GM12878 (cell line): ENCODE data around the gene FHOD3. TPM values are rescaled to one million over a fixed set of nuclear protein-coding genes. Genes with fewer than 3 reads are reported as not detected.

ENCODE experiments used
- ATAC-seq: fragments of 200-7000 bp; cut with Tn5 transposase; 3 replicates; pipeline ENCODE4 v1.9.1; 2020; ENCODE audit warnings: mild to moderate bottlenecking, moderate library complexity
- BruUV-seq: library from RNA; stranded (reverse); fragments of 400-500 nt; replicated peaks from 2 replicates; lab custom pipeline; 2021; lab: Mats Ljungman, UMichigan
- CTCF ChIA-PET: fragments of 300-600 bp; sonication (Branson Sonifier 250); formaldehyde crosslinking; extraction: SDS; loops from one replicate; lab custom pipeline; 2021; ENCODE audit warnings: inconsistent platforms; lab: Yijun Ruan, JAX
- POLR2A ChIA-PET: fragments of 350-600 bp; formaldehyde crosslinking; extraction: SDS; loops from one replicate; lab custom pipeline; 2021; ENCODE audit warnings: inconsistent platforms; lab: Charles Lee
- RAD21 ChIA-PET: fragments of 300-600 bp; sonication (Branson Sonifier 250); formaldehyde crosslinking; loops from one replicate; lab custom pipeline; 2023; ENCODE audit warnings: antibody characterized with exemption; ENCODE audit not compliant: unreplicated experiment; lab: Charles Lee
- SMC1A ChIA-PET: fragments of 300-600 bp; sonication (Branson Sonifier 250); formaldehyde crosslinking; loops from one replicate; lab custom pipeline; 2023; ENCODE audit not compliant: unreplicated experiment, uncharacterized antibody; lab: Charles Lee
- DNase-seq: peaks from one replicate; pipeline ENCODE4 v3.0.0-alpha.2; 2011; ENCODE audit warnings: low read depth, low spot score
- FAIRE-seq: peaks from 3 replicates; lab custom pipeline; 2011; peaks lifted over from hg19 to GRCh38; lab: Jason Lieb, UNC
- H2AFZ ChIP-seq: 2 replicates; pipeline ENCODE4 v1.6.0; 2011; ENCODE audit warnings: low read depth, low read length, control low read depth; ENCODE audit not compliant: control insufficient read depth
- H3K27ac ChIP-seq: 2 replicates; pipeline ENCODE4 v1.5.1; 2011; ENCODE audit warnings: control low read depth; ENCODE audit not compliant: control insufficient read depth, insufficient read depth
- H3K27me3 ChIP-seq, 2 experiments: replicated peaks in 1 of 2; 2 replicates each; pipeline versions ENCODE4 v1.6.0 to v1.6.1; 2011; ENCODE audit warnings: low read length in 1 of 2; ENCODE audit not compliant: control insufficient read depth in 2 of 2, insufficient read depth in 2 of 2
- H3K36me3 ChIP-seq, 2 experiments: 2 replicates each; pipeline ENCODE4 v1.5.1; 2011; ENCODE audit warnings: low read length in 1 of 2; ENCODE audit not compliant: control insufficient read depth in 2 of 2, insufficient read depth in 2 of 2
- H3K4me1 ChIP-seq: 2 replicates; pipeline ENCODE4 v1.6.1; 2011; ENCODE audit warnings: mild to moderate bottlenecking, low read length, moderate library complexity, mixed read lengths; ENCODE audit not compliant: control insufficient read depth, insufficient read depth
- H3K4me2 ChIP-seq: 2 replicates; pipeline ENCODE4 v1.6.0; 2011; ENCODE audit warnings: control low read depth; ENCODE audit not compliant: control insufficient read depth, insufficient read depth
- H3K4me3 ChIP-seq: fragments of 200-600 bp; sonication (generic); 2 replicates; pipeline ENCODE4 v1.5.1; 2016
- H3K79me2 ChIP-seq: 2 replicates; pipeline ENCODE4 v1.6.0; 2011; ENCODE audit warnings: low read length; ENCODE audit not compliant: control insufficient read depth, insufficient read depth
- H3K9ac ChIP-seq: 2 replicates; pipeline ENCODE4 v1.8.0; 2011; ENCODE audit warnings: low read length, control low read depth, mixed read lengths; ENCODE audit not compliant: control insufficient read depth, insufficient read depth
- H3K9me3 ChIP-seq: replicated peaks from 3 replicates; pipeline ENCODE4 v1.5.1; 2011; ENCODE audit warnings: mild to moderate bottlenecking, low read length; ENCODE audit not compliant: control insufficient read depth, insufficient read depth
- H4K20me1 ChIP-seq: 2 replicates; pipeline ENCODE4 v1.6.0; 2011; ENCODE audit not compliant: control insufficient read depth, insufficient read depth
- CEBPB ChIP-seq, 2 experiments: fragments of 150-350 bp in 1 of 2; IDR thresholded peaks; 2 replicates each; pipeline ENCODE4 v1.6.1; 2012 to 2014; ENCODE audit warnings: low read depth in 2 of 2, low read length in 2 of 2, borderline replicate concordance in 1 of 2, inconsistent platforms in 1 of 2
- JUND ChIP-seq: IDR thresholded peaks from 2 replicates; pipeline ENCODE4 v1.6.1; 2012; ENCODE audit warnings: low read depth, mild to moderate bottlenecking, low read length, improper control_type of control experiment, moderate library complexity
- MEF2B ChIP-seq: fragments of 450-650 bp; IDR thresholded peaks from 2 replicates; pipeline ENCODE4 v1.6.1; 2018; ENCODE audit warnings: mild to moderate bottlenecking, moderate library complexity; ENCODE audit not compliant: partially characterized antibody, poor library complexity, severe bottlenecking
- MYB ChIP-seq: fragments of 150-350 bp; IDR thresholded peaks from 2 replicates; pipeline ENCODE4 v1.6.1; 2014; ENCODE audit warnings: mild to moderate bottlenecking, low read depth, low read length, borderline replicate concordance
- PAX5 ChIP-seq: IDR thresholded peaks from 2 replicates; pipeline ENCODE4 v1.6.1; 2011; ENCODE audit warnings: low read depth, low read length, borderline replicate concordance
- SPI1 ChIP-seq: IDR thresholded peaks from 2 replicates; pipeline ENCODE4 v1.6.1; 2011; ENCODE audit warnings: low read depth, mild to moderate bottlenecking, low read length, moderate library complexity, borderline replicate concordance; ENCODE audit not compliant: insufficient read depth
- SREBF1 ChIP-seq: IDR thresholded peaks from 2 replicates; pipeline ENCODE4 v1.6.1; 2012; ENCODE audit warnings: mild to moderate bottlenecking, low read length
- ZSCAN29 ChIP-seq: fragments of 450-650 bp; IDR thresholded peaks from 2 replicates; pipeline ENCODE4 v1.6.1; 2017; ENCODE audit warnings: mild to moderate bottlenecking, moderate library complexity
- WGBS: methylation state at CpG from one replicate; pipeline ENCODE4 v1.1.6; 2016; ENCODE audit warnings: low lambda C conversion rate; ENCODE audit not compliant: insufficient replicate concordance, insufficient coverage; ENCODE audit errors: missing lambda C conversion rate; 5-methylcytosine and 5-hydroxymethylcytosine counted together
- in situ Hi-C: fragments of 300-500 bp; cut with MboI; formaldehyde crosslinking; loops from 9 replicates; pipeline ENCODE4 v1.14.3; 2018; ENCODE audit warnings: mixed read lengths
- intact Hi-C: fragments of 100-400 bp; cut with micrococcal nuclease; formaldehyde crosslinking; loops from one replicate; pipeline ENCODE4 v1.14.2; 2022; ENCODE audit not compliant: unreplicated experiment
- polyA plus RNA-seq, 11 experiments: library from polyadenylated mRNA; depleted of rRNA in 4 of 11; unstranded in 6 of 11; stranded (reverse) in 5 of 11; fragments of >200 nt; fragmentation: Nextera tagmentation in 4 of 11; fragmentation: Illumina TruSeq in 1 of 11; extraction: Ambion mirVana in 4 of 11; extraction: Trizol in 1 of 11; gene quantifications; 1 replicate in 1 of 11; 2 replicates in 10 of 11; pipeline versions ENCODE4 v1.2.1 to v1.2.3, GENCODE V29; 2011 to 2016; ENCODE audit warnings: inconsistent platforms in 2 of 11, missing spikeins in 2 of 11, low read depth in 1 of 11
- total RNA-seq, 4 experiments: library from RNA; depleted of rRNA in 3 of 4; stranded (reverse); fragments of >200 nt in 3 of 4; fragmentation: Illumina TruSeq in 1 of 4; extraction: Trizol in 1 of 4; gene quantifications; 2 replicates each; pipeline versions ENCODE4 v1.2.1 to v1.2.3, GENCODE V29; 2013 to 2021

The FHOD3 gene
- total and polyA plus RNA-seq, 10 of the 15 experiments (the other 5 are each of a cell fraction or from before 2014, with no cell fraction given), result 0.77 to 26.7 (median 10.4) TPM

DNA sequence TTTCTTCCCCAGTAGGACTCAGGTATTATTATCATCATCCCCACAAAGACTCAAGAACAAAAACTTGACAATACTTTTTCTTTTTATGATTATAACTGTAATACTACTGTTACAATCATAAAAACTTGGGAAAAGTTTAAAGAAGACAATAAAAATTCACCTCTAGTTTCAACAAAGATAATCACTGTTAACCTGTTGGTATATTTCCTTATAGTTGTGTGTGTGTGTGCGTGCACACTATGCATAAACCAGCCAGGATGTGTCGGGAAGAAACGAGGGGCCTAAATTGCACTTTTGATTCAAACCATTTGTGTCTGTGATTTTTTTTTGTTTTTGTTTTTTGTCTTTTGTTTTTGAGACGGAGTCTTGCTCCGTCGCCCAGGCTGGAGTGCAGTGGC, 298.3 kb downstream of the FHOD3 start:
- no peaks in the 10 kb centered on the region for H4K20me1 ChIP-seq
- TF ChIP-seq MEF2B (no peak), JUND (no peak), CEBPB (IDR thresholded peaks at IDR 0.05; ENCODE audit: borderline replicate concordance in 1 of 2, low read depth in 2 of 2, low read length in 2 of 2) (no peak), SREBF1 (no peak), PAX5 (no peak), SPI1 (no peak)
- H3K9ac ChIP-seq, result no peak overlapping the region
- BruUV-seq, result no TSS peak
- no peaks in the 10 kb centered on the region; the same call in 2 of the 3 replicates for H3K9me3 ChIP-seq
- ChIA-PET CTCF (no interaction called here), POLR2A (interaction anchor here (0.7 kb wide), 1 partner anchor 40 kb away, joined by 4 read pairs; no protein-coding TSS in a partner anchor), SMC1A (interaction anchor here (1.0 kb wide), 1 partner anchor 9 kb away, joined by 3 read pairs; no protein-coding TSS in a partner anchor), RAD21 (interaction anchor here (0.6 kb wide), 1 partner anchor 134 kb away, joined by 5 read pairs; no protein-coding TSS in a partner anchor)
- H3K27me3 ChIP-seq, result no peaks in the 10 kb centered on the region
- H3K4me2 ChIP-seq, result no peak overlapping the region
- DNase-seq (no peak), FAIRE-seq (no peak), ATAC-seq (no peak)
- H3K4me3 ChIP-seq, result no peak overlapping the region
- H3K79me2 ChIP-seq, result no peaks in the 10 kb centered on the region
- no peaks in the 10 kb centered on the region for H3K4me1 ChIP-seq
- H3K27ac ChIP-seq, result no peak overlapping the region
- H2AFZ ChIP-seq, result no peak overlapping the region
- intact Hi-C loops, result no loop called here
- in situ Hi-C loops, result no loop called here
- WGBS, result 84% methylated on average over 6 of the region's 6 CpGs
- H3K36me3 ChIP-seq, result no peaks in the 10 kb centered on the region; a peak in 1 of 4 replicates

DNA sequence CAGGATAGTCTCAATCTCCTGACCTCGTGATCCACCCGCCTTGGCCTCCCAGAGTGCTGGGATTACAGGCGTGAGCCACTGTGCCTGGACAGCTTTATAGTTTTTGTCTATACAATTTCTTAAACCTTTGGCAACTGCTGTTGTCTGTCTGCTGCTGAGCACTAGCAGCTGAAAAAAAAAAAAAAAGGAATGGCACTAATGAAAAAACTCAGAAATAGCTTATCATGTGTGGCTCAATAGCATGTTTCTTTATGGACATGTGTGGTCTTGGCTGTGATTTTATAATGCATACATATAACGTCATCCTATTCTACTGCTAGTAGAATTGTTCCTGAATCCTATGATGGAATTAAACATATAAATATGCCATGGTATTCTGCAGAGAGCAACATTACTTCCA, 300.1 kb downstream of the FHOD3 start:
- H4K20me1 ChIP-seq, result no peaks in the 10 kb centered on the region
- ChIA-PET CTCF (interaction anchor here (1.0 to 1.5 kb wide), 4 partner anchors 8 to 90 kb away, joined by 3 to 4 read pairs (median 4); no protein-coding TSS in a partner anchor), SMC1A (no interaction called here), RAD21 (interaction anchor here (0.6 kb wide), 1 partner anchor 35 kb away, joined by 4 read pairs; no protein-coding TSS in a partner anchor), POLR2A (interaction anchor here (0.6 to 1.1 kb wide), 2 partner anchors 13 to 17 kb away, joined by 3 to 4 read pairs; no protein-coding TSS in a partner anchor)
- no peak overlapping the region for H3K9ac ChIP-seq
- H3K79me2 ChIP-seq, result no peaks in the 10 kb centered on the region
- no peak for TF ChIP-seq ZSCAN29
- no peak for TF ChIP-seq MYB
- ATAC-seq, result no peak
- no peak for DNase-seq
- no TSS peak for BruUV-seq
- H3K36me3 ChIP-seq, result peaks cover 0 to 2% of the 10 kb centered on the region in 2 experiments; a peak in 1 of 4 replicates
- H2AFZ ChIP-seq, result no peak overlapping the region
- H3K4me2 ChIP-seq, result no peak overlapping the region
- WGBS, result 72% methylated on average over 4 of the region's 4 CpGs
- in situ Hi-C loops (no loop called here), intact Hi-C loops (no loop called here)
- H3K4me1 ChIP-seq, result no peaks in the 10 kb centered on the region
- no peak for FAIRE-seq
- H3K4me3 ChIP-seq, result no peak overlapping the region
- H3K27me3 ChIP-seq, result no peaks in the 10 kb centered on the region
- no peak overlapping the region for H3K27ac ChIP-seq
- H3K9me3 ChIP-seq, result no peaks in the 10 kb centered on the region; the same call in 2 of the 3 replicates
